GM12878 (cell line): ENCODE data around the gene DDX23. TPM values are rescaled to one million over a fixed set of nuclear protein-coding genes. Genes with fewer than 3 reads are reported as not detected.
A peak's percentile ranks its signal among the peaks of the same experiment; 100 is the strongest.

Source experiments
- ATF2 ChIP-seq: IDR thresholded peaks from 2 replicates; pipeline ENCODE4 v1.6.1; 2012; ENCODE audit warnings: low read length, inconsistent platforms
- BCLAF1 ChIP-seq: fragments of 450-650 bp; IDR thresholded peaks from 2 replicates; pipeline ENCODE4 v1.6.1; 2017; ENCODE audit warnings: antibody characterized with exemption, mild to moderate bottlenecking, moderate library complexity
- BHLHE40 ChIP-seq, 2 experiments: fragments of 450-650 bp in 1 of 2; IDR thresholded peaks; 2 replicates each; pipeline ENCODE4 v1.6.1; 2011 to 2017; ENCODE audit warnings: low read depth in 2 of 2, borderline replicate concordance in 1 of 2, improper control_type of control experiment in 1 of 2, low read length in 1 of 2, mild to moderate bottlenecking in 1 of 2
- EP300 ChIP-seq, 2 experiments: fragments of 150-350 bp in 1 of 2; IDR thresholded peaks; 2 replicates each; pipeline ENCODE4 v1.6.1; 2011 to 2012; ENCODE audit warnings: low read depth in 2 of 2, low read length in 2 of 2, borderline replicate concordance in 1 of 2, improper control_type of control experiment in 1 of 2, inconsistent platforms in 1 of 2; ENCODE audit not compliant: control insufficient read depth in 1 of 2
- HDAC2 ChIP-seq: fragments of 200-600 bp; sonication (generic); IDR thresholded peaks from 2 replicates; pipeline ENCODE4 v1.6.1; 2017
- MXI1 ChIP-seq: fragments of 150-350 bp; IDR thresholded peaks from 2 replicates; pipeline ENCODE4 v1.6.1; 2011; ENCODE audit warnings: low read depth, mild to moderate bottlenecking, inconsistent platforms, low read length, improper control_type of control experiment
- POU2F2 ChIP-seq: IDR thresholded peaks from 3 replicates; pipeline ENCODE4 v1.6.1; 2011; ENCODE audit warnings: low read depth, mild to moderate bottlenecking, low read length, borderline replicate concordance
- RBBP5 ChIP-seq: fragments of 200-600 bp; sonication (generic); conservative IDR thresholded peaks from 2 replicates; pipeline ENCODE4 v1.6.1; 2016
- SPI1 ChIP-seq: IDR thresholded peaks from 2 replicates; pipeline ENCODE4 v1.6.1; 2011; ENCODE audit warnings: low read depth, mild to moderate bottlenecking, low read length, moderate library complexity, borderline replicate concordance; ENCODE audit not compliant: insufficient read depth
- TAF1 ChIP-seq: IDR thresholded peaks from 2 replicates; pipeline ENCODE4 v1.6.1; 2011; ENCODE audit warnings: mild to moderate bottlenecking, low read depth, low read length, borderline replicate concordance
- ZNF207 ChIP-seq: fragments of 450-650 bp; IDR thresholded peaks from 2 replicates; pipeline ENCODE4 v1.6.1; 2014; ENCODE audit warnings: antibody characterized with exemption, mild to moderate bottlenecking, borderline replicate concordance
- polyA plus RNA-seq, 11 experiments: library from polyadenylated mRNA; depleted of rRNA in 4 of 11; unstranded in 6 of 11; stranded (reverse) in 5 of 11; fragments of >200 nt; fragmentation: Nextera tagmentation in 4 of 11; fragmentation: Illumina TruSeq in 1 of 11; extraction: Ambion mirVana in 4 of 11; extraction: Trizol in 1 of 11; gene quantifications; 1 replicate in 1 of 11; 2 replicates in 10 of 11; pipeline versions ENCODE4 v1.2.1 to v1.2.3, GENCODE V29; 2011 to 2016; ENCODE audit warnings: inconsistent platforms in 2 of 11, missing spikeins in 2 of 11, low read depth in 1 of 11
- total RNA-seq, 4 experiments: library from RNA; depleted of rRNA in 3 of 4; stranded (reverse); fragments of >200 nt in 3 of 4; fragmentation: Illumina TruSeq in 1 of 4; extraction: Trizol in 1 of 4; gene quantifications; 2 replicates each; pipeline versions ENCODE4 v1.2.1 to v1.2.3, GENCODE V29; 2013 to 2021
- TF ChIP-seq, protein P1 (sequence below): fragments of 450-650 bp; IDR thresholded peaks from 2 replicates; pipeline ENCODE4 v1.6.1; 2016; ENCODE audit warnings: mild to moderate bottlenecking, moderate library complexity, borderline replicate concordance
- TF ChIP-seq, protein P2 (sequence below): IDR thresholded peaks from 2 replicates; pipeline ENCODE4 v1.6.1; 2012; ENCODE audit warnings: low read depth, low read length, improper control_type of control experiment
- TF ChIP-seq, protein P3 (sequence below): fragments of 450-650 bp; formaldehyde crosslinking; IDR thresholded peaks from 2 replicates; pipeline ENCODE4 v1.4.0; 2020; ENCODE audit warnings: mild to moderate bottlenecking, moderate library complexity

The DDX23 gene
- total and polyA plus RNA-seq, 10 of the 15 experiments (the other 5 are each of a cell fraction or from before 2014, with no cell fraction given) = 25.8 to 107 (median 77.4) TPM

- TF ChIP-seq BCLAF1 = no peak
- TF ChIP-seq, protein P1, sequence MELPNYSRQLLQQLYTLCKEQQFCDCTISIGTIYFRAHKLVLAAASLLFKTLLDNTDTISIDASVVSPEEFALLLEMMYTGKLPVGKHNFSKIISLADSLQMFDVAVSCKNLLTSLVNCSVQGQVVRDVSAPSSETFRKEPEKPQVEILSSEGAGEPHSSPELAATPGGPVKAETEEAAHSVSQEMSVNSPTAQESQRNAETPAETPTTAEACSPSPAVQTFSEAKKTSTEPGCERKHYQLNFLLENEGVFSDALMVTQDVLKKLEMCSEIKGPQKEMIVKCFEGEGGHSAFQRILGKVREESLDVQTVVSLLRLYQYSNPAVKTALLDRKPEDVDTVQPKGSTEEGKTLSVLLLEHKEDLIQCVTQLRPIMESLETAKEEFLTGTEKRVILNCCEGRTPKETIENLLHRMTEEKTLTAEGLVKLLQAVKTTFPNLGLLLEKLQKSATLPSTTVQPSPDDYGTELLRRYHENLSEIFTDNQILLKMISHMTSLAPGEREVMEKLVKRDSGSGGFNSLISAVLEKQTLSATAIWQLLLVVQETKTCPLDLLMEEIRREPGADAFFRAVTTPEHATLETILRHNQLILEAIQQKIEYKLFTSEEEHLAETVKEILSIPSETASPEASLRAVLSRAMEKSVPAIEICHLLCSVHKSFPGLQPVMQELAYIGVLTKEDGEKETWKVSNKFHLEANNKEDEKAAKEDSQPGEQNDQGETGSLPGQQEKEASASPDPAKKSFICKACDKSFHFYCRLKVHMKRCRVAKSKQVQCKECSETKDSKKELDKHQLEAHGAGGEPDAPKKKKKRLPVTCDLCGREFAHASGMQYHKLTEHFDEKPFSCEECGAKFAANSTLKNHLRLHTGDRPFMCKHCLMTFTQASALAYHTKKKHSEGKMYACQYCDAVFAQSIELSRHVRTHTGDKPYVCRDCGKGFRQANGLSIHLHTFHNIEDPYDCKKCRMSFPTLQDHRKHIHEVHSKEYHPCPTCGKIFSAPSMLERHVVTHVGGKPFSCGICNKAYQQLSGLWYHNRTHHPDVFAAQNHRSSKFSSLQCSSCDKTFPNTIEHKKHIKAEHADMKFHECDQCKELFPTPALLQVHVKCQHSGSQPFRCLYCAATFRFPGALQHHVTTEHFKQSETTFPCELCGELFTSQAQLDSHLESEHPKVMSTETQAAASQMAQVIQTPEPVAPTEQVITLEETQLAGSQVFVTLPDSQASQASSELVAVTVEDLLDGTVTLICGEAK = no peak
- peak; percentile 77; the same call in 2 of the 3 replicates for TF ChIP-seq POU2F2
- no peak for TF ChIP-seq EP300 (IDR thresholded peaks at IDR 0.05; ENCODE audit: borderline replicate concordance in 1 of 2, control insufficient read depth in 1 of 2, low read depth in 2 of 2, low read length in 2 of 2)
- TF ChIP-seq MXI1 = no peak
- TF ChIP-seq, protein P2, sequence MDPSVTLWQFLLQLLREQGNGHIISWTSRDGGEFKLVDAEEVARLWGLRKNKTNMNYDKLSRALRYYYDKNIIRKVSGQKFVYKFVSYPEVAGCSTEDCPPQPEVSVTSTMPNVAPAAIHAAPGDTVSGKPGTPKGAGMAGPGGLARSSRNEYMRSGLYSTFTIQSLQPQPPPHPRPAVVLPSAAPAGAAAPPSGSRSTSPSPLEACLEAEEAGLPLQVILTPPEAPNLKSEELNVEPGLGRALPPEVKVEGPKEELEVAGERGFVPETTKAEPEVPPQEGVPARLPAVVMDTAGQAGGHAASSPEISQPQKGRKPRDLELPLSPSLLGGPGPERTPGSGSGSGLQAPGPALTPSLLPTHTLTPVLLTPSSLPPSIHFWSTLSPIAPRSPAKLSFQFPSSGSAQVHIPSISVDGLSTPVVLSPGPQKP = no peak
- TF ChIP-seq TAF1 = no peak
- TF ChIP-seq, protein P3, sequence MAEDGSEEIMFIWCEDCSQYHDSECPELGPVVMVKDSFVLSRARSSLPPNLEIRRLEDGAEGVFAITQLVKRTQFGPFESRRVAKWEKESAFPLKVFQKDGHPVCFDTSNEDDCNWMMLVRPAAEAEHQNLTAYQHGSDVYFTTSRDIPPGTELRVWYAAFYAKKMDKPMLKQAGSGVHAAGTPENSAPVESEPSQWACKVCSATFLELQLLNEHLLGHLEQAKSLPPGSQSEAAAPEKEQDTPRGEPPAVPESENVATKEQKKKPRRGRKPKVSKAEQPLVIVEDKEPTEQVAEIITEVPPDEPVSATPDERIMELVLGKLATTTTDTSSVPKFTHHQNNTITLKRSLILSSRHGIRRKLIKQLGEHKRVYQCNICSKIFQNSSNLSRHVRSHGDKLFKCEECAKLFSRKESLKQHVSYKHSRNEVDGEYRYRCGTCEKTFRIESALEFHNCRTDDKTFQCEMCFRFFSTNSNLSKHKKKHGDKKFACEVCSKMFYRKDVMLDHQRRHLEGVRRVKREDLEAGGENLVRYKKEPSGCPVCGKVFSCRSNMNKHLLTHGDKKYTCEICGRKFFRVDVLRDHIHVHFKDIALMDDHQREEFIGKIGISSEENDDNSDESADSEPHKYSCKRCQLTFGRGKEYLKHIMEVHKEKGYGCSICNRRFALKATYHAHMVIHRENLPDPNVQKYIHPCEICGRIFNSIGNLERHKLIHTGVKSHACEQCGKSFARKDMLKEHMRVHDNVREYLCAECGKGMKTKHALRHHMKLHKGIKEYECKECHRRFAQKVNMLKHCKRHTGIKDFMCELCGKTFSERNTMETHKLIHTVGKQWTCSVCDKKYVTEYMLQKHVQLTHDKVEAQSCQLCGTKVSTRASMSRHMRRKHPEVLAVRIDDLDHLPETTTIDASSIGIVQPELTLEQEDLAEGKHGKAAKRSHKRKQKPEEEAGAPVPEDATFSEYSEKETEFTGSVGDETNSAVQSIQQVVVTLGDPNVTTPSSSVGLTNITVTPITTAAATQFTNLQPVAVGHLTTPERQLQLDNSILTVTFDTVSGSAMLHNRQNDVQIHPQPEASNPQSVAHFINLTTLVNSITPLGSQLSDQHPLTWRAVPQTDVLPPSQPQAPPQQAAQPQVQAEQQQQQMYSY (CRISPR knock-in tag) = no peak
- TF ChIP-seq ATF2 = no peak
- peak in 1 of 2 experiments; percentile 57; a peak in 2 of 4 replicates for TF ChIP-seq BHLHE40 (IDR thresholded peaks at IDR 0.05; ENCODE audit: borderline replicate concordance in 1 of 2, low read depth in 2 of 2, low read length in 1 of 2)
- TF ChIP-seq SPI1 = peak; percentile 48; the same call in 1 of the 2 replicates
- no peak for TF ChIP-seq ZNF207
- TF ChIP-seq HDAC2 = no peak
- no peak for TF ChIP-seq RBBP5
Measured at GRCh38 chr12:48857278-48857994, 5.5 kb upstream of the DDX23 start (continued).
